GM18526 (cell line): Measurements from ENCODE around the gene VTI1B.

Source experiments
- POLR2A ChIP-seq: IDR thresholded peaks from 3 replicates; pipeline ENCODE4 v1.6.1; 2011; ENCODE audit not compliant: insufficient read length; ENCODE audit errors: extremely low read depth

Gene VTI1B

DNA sequence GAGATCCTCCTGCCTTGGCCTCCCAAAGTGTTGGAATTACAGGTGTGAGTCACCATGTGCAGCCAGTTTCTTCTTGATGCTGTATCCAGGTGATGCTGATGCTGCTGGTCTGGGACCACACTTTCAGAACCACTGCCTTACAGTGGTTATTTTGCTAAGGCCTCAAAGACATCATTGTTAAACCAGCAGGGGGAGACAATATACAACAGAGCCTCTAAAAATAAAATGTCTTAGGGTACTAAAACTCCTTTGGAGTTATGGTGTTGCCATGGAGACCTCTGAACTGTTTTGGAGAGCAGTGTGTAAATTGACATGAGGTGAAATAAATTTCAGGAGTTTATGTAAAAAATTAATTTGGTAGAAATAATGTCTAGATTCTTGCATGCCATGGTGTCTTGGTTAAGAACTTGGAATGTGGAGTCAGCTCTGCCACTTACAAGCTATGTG, 55.8 kb downstream of the VTI1B start:
- TF ChIP-seq POLR2A = no peak

DNA sequence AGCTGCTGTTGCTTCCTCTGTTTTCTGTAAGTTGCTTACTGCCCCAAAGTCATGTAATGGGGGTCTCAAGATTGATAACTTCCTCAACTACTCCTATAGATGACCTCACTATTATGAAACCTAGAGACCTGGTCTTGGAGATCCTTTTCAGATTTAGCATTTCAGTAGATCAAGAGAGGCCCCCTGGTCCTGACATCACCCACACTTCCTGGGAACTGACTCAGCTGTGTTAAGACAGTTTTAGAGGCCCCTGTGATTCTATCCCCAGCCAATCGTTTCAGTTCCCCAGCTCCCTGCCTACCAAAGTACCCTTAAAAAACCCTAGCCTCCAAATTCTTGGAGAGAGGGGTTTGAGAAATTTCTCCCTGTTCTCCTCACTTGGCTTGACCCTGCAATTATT, 63.9 kb downstream of the VTI1B start:
- no peak for TF ChIP-seq POLR2A

DNA sequence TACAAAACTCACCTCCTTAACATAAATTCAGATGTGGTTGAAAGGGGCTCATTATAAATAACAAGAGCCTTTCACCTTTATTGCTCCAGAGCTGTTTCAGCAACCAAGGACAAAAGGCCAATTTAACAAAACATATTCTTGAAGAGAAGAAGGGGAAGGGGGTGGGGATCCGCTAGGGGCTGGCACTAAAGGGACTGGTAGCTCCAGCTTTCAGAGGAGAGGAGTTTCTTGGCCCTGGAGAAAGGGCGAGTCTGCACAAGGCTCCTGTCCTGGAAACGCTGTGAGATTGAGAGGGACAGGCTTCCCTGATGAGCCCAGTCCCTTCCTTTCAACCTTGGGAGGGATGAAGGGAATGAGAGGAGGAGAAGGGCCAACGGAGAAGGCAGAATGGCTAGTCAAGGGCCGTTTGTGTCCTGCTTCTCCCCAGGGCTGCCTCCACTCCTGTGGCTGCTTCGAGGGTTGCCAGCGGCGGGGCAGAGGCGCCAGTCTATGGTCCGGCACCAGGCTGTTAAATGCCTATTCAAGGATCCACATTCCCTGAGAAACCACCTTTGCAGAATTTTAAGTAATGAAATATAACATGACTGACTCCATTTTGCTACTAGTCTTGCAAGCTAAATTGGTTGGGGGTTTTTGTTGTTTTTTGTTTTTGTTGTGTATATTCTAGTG, 64.7 kb downstream of the VTI1B start:
- no peak for TF ChIP-seq POLR2A

DNA sequence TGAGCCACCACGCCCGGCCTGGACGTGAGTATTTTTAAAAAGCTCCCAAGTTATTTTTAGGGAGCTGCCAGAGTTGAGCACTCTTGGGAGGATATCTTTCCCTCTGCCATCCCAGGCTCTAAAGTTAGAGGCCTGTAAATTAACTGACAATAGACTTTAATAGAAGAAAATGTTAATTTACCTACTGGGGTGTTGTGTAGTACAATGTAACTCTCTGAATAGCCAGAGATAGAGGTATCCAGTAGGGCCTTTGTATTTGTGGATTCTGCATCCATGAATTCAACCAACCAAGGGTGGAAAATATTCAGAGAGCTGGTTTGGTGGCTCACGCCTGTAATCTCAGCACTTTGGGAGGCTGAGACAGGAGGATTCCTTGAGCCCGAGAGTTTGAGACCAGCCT, 66.8 kb downstream of the VTI1B start:
- no peak for TF ChIP-seq POLR2A

DNA sequence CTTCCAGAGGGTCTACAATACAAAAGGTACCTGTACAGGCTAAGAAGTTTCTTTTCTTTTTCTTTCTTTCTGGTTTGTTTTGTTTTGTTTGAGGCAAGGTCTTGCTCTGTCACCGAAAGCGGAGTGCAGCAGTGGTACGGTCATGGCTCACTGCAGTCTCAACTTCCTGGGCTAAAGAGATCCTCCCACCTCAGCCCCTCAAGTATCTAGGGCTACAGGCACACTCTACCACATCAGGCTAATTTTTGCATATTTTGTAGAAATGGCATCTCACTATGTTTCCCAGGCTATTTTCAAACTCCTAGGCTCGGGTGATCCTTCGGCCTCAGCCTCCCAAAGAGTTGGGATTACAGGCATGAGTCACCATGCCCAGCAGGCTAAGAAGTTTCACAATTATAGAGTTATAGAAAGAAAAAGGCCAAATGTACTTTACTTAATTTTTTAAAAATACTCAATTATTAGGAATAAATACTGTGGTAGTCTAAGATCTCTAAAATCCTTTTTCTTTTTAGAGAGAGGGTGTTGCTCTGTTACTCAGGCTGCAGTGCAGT, 71.4 kb downstream of the VTI1B start:
- no peak for TF ChIP-seq POLR2A

DNA sequence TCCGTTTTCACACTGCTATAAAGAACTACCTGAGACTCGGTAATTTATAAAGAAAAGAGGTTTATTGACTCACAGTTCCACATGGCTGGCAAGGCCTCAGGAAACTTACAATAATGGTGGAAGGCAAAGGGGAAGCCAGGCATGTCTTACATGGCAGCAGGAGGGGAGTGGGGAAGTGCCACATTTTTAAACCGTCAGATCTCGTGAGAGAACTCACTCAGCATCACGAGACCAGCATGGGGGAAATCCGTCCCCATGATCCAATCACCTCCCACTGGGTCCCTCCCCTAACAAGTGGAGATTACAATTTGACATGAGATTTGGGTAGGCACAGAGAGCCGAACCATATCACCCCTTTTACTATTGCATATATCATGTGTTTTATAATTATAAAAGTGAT, 72.4 kb downstream of the VTI1B start:
- no peak for TF ChIP-seq POLR2A

DNA sequence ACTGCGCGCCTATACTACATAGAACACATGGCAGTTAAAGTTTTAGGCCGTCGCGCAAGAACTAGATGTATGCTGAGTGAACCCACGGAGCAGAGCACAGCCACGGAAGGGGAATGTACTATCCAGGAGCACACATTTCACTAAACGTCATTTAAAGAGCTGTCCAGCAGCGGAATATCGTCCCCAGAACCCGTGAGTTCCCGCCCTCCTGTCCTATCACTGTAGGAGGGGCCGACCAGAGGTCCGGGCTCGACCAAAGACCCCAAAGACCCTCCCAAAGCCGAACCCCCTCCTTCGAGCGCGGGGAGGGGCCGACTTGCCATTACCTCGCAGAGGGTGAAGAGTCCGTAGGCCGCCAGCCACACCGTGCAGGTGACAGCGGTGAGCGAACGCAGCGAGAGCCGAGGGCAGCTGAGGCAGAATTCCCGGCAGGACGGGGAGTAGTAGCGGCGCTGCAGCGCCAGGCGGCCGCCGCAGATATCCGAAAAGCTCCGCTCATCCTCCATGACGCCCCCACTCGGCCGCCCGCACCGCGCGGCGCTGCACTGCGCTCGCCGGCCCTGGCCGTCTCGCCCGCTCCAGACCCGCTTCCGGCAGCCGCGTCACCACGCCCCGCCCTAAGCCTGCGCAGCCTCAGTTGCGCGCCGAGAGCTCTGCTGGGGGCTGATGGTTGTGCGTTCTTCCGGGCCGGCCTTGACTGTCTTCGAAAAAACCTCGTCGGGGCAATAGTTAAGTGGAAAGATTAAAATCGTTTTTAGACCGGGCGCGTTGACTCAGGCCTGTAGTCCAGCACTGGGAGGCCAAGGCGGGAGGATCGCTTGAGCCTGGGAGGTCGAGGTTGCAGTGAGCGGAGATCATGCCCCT, 74.5 kb downstream of the VTI1B start, which contains the start of gene PIGH:
Gene PIGH (minus strand): TSS at position 571 of the 864 bp plus-strand sequence. CDS start 65 bp downstream, at position 506.
- TF ChIP-seq POLR2A = peak; percentile 70
